T-helper 22 cell (primary cell): ENCODE results near the gene WDR93.
"Not testable (repeated sequence)": the region's sequence is repeated elsewhere in the genome, so short reads cannot be mapped to it uniquely, and the experiment has no call there.

ENCODE experiments used
- DNase-seq: peaks from one replicate; pipeline ENCODE4 v3.0.0-alpha.2; 2020; ENCODE audit warnings: low read depth

The WDR93 gene

GRCh38 chr15:89685995-89686394, 4.6 kb upstream of the WDR93 start:
- no peak for DNase-seq

- DNase-seq = no peak
Observed at GRCh38 chr15:89686522-89686921, 4.1 kb upstream of the WDR93 start.

- DNase-seq = not testable (repeated sequence)
Observed at GRCh38 chr15:89689930-89690275, 708 bp upstream of the WDR93 start.

DNA sequence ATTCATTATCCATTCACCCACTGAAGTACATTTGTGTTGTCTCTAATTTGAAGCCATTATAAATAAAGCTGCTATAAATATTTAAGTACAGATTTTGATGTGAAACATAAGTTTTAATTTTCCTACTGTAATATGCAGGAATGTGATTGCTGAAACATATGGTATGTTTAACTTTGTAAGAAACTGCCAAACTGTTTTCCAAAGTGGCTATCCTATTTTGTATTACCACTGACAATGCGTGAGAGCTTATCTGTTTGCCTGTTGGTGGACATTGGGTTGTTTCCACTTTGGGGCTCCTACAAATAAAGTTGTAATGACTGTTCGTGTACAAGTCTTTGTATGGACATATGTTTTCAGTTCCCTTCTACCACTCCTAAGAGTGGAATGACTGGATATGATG, 2.5 kb downstream of the WDR93 start:
- no peak for DNase-seq

- DNase-seq = no peak
Observed at GRCh38 chr15:89693696-89694095, 3.1 kb downstream of the WDR93 start.

GRCh38 chr15:89695198-89695597, 4.6 kb downstream of the WDR93 start:
- no peak for DNase-seq

DNA sequence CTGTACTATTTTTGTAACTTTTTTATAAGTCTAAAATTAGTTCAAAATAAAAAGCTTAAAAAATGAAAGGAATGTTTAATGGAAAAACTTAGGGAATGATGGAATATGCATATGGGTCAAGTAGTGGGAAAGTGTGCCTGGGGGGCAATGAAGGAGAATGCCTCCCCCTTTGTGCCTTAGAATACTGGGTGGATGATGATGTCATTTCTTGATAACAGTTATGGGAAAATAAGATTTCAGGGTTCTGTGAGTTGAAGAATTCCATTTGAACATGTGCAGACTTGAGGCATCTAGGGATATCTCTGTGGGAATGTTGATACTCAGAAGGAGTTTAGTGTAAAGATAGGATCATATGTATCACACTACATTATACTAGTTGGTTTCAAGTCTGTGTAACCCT, 13.8 kb downstream of the WDR93 start:
- DNase-seq = no peak

DNA sequence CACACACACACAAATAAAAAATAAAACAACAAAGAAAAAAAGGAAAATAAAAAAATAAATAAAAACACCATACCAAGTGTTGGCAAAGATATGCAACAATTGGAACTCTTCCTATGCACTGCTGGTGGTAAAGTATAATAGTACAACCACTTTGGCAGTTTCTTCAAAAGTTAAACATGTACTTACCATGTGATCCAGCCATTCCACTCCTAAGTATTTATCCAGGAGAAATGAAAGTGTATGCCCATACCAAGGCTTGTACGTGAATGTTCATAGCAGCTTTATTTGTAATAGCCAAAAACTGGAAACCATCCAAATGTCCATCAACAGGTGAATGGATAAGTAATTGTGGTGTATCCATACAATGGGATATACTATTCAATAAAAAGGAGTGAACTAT, 17.0 kb downstream of the WDR93 start:
- no peak for DNase-seq

GRCh38 chr15:89714775-89715174, 24.2 kb downstream of the WDR93 start:
- DNase-seq = no peak

DNA sequence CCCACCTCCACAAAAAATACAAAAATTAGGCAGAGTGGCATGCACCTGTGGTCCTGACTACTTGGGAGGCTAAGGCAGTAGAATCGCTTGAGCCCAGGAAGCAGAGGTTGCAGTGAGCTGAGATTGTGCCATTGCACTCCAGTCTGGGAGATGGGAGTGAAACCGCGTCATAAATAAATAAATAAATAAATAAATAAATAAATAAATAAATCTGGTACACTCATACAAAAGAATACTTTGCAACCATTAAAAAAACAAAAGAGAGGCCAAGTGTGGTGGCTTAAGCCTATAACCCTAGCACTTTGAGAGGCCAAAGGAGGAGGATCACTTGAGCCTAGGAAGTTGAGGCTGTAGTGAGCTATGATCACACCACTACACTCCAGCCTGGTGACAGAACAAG, 32.4 kb downstream of the WDR93 start:
- DNase-seq = no peak

DNA sequence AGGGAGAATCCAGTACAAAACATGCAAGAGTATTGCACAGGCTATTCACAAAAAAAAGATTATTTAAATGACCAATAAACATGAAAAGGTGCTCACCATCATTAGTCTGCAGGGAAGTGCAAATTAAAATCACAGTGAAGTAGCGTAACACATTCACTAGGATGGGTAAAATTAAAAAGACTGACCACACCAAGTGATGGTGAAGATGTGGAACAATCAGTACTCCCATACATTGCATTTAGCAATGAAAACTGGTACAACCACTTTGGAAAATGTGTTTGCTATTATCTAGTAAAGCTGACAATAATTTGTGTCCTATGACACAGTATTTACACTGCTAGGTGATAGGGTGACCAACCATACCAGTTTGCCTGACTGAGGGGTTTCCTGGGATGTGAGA, 34.0 kb downstream of the WDR93 start:
- no peak for DNase-seq

- DNase-seq = no peak
Observed at GRCh38 chr15:89725064-89725463, 34.5 kb downstream of the WDR93 start.

DNA sequence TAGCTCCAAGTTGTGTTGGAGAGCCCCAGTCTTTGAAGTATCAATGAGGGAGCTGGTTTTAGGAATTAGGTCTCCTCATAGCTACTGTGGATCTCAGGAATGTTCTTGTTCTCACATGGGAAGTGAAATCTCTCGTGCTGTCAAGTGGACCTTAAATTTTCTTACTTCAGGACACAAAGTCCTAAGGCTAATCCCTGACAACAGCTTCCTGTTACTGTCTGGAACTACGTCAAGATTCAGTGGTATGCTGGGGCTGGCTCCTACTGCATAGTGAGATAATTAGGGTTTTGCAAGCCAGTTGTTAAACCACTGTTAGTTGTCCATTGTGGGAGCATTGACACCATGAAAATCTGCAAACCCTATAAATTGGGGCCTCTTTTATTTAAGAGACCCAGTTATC, 37.6 kb downstream of the WDR93 start:
- no peak for DNase-seq

DNA sequence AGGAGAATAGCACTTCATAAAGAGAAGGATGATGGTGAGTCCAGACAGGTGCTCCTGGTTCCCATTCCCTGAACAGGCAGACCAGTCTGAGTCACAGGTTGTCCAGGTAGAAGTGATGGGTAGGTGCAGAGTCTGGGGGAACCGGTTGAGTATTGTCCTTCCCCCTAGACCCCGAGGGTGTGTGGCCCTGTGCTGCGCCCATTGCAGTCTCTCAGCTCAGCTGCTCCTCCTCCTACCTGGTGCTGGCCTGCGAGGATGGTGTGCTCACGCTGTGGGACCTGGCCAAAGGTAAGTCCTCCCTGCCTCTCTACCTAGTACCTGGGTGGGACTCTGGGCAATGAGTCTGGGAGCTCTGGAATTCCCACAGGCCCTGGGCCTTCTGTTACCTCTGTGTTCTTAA, 40.7 kb downstream of the WDR93 start:
- DNase-seq = no peak

DNA sequence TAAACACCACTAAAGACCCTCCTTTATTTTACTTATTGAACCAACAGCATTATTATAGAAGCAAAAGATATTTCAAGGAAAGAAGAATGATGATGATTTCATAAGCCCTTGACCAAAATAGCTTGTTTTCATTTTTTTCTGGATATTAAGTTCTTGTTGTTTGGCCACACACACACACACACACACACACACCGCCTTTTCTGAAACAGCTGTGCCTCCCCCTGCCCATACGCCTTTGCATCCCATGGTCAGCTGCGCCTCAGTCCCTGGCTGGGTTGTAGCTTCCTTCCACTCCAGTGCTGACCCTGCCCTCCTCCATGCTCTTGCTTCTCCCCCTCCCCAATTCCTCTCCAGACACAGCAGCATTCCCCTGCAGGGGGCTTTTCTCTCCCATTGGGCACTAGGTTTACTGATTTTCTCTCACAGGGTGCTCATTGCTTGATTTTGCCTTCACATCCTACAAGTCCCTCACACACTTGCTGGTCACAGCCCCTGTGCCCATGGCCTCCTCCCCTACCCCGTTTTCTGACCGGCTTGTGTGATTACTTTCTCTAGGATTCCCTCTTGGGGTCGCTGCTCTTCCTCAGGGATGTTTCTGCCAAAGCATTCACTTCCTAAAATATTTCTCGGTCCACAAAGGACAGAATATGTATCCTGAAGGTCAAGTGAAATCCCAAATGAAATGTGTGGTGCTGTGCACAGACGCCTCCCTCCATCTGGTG, 42.0 kb downstream of the WDR93 start:
- DNase-seq = no peak

DNA sequence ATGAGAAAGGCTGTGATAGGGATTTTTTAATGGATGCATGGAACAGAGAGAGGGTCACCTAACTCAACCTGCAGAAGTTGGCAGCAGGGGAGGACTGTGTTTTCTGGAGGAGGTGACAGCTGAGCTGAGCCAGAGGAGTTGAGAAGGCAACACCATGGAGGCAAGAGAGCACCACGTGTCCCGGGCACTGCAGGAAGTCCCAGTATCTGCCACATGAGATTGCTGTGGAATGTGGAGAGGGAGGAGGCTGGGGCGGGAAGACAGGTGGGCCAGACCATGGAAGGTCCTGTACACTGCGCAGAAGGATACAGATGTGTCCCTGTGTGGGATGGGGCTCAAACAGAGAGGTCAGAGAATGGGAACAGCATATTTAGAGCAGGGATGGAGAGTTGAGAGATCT, 45.2 kb downstream of the WDR93 start:
- DNase-seq = no peak

GRCh38 chr15:89740137-89740536, 49.5 kb downstream of the WDR93 start:
- DNase-seq = no peak

DNA sequence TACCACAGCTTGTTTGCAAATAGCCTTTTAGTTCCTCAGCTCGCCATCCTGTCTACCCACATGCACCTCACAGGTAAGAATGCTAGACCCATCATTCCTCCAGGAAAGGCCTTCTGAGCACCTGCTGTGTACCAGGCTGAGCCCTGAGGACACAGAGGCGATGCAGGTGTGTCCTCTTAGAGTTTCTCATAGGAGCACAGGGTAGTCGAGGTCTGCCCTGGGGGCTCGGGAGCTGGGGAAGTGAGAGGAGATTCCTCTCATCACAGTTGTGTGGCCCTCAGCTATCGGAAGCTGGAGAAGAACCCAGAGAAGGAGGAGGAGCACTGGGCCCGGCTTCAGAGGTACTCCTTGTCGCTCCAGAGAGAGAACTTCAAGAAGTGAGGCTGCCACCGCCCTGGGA, 52.4 kb downstream of the WDR93 start:
- no peak for DNase-seq

DNA sequence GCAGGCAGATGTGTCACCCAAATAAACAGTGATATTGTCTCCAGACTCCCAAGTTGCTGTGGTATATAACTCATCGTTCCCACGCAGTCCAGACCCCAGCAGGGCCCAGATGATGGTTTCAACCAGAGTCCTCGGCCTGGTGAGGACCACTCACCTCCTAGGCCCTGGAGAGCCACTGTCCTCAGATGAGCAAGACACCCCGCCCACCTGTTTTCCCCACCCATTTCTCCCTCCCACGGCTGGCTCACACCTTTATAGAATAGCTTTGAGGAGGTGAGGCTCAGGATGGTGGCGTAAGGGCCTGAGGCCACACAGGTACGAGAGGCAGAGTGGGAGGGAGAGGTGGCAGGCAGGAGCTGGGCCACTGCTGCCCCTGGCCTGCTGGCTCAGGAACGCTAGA, 53.0 kb downstream of the WDR93 start:
- no peak for DNase-seq

DNA sequence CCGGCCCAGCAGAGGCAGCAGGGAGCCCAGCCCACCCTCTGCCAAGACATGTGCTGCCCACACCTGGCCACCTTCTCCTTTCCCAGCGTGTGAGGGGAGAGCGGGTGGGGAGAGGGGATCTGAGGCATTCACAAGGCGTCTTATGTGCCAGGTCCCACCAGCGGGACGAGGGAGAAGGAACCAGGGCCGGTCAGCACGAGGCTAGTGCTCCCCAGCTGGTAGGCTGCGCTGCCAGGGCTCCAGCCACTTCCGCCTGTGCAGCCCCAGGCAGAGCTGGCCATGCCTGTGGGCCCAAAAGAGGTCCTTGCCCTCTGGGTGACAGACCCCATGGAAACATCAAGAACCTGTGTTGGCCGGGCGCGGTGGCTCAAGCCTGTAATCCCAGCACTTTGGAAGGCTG, 54.5 kb downstream of the WDR93 start:
- no peak for DNase-seq

DNA sequence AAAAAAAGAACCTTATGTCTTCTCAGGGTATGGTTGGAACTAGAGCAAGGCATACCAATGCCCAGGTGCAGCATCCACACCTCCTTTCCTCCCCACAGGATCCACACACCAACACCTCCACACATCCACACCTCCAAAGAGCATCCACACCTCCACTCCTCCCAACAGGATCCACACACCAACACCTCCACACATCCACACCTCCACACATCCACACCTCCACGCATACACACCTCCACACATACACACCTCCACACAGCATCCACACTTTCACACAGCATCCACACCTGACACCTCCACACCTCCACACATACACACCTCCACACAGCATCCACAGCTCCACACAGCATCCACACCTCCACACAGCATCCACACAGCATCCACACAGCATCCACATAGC, 55.2 kb downstream of the WDR93 start:
- DNase-seq = no peak

GRCh38 chr15:89746386-89746780, 55.8 kb downstream of the WDR93 start:
- no peak for DNase-seq

DNA sequence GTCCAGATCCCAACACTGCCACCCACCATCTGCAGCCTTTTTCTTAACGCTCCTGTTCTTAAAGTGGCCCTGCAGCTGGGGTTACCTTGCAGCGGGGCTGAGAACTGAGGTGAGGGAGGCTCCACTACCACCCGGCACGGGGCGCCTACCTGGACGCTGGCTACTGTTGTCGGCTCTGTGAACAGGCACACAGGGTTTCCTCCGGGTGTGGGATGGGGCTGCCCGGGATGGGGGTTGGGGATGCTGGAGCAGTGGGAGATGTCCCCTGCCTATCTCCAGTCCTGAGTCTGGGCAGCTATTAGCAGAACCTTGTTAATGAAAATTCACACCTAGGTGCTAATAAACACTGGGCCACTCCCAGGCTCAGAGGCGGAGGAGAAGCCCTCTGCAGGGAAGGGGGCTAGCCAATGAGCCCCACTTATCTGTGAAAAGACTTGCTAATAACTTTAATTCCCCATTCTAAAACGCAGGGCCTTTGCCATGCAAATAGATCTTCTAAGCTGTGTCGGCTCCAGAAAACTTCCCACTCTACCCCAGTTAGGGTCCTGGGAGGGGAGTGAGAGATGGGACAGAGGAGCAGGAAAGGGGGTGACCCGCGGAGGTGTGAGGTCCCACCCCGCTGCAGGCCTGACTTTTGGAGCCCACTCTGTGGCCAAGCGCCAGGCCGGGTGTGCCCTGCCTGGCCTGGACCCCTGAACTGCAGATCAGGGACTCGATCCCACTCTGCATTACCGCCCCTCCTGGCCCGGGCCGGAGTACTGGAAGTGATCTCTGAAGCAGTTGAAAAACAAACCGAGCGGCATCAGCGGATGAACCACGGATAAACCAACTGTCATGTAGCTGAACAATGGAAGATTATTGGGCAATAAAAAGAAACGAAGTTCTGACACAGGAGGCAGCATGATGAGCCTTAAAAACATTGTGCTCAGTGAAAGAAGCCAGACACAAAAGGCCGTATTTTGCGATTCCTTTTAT, 57.4 kb downstream of the WDR93 start:
- DNase-seq = no peak

DNA sequence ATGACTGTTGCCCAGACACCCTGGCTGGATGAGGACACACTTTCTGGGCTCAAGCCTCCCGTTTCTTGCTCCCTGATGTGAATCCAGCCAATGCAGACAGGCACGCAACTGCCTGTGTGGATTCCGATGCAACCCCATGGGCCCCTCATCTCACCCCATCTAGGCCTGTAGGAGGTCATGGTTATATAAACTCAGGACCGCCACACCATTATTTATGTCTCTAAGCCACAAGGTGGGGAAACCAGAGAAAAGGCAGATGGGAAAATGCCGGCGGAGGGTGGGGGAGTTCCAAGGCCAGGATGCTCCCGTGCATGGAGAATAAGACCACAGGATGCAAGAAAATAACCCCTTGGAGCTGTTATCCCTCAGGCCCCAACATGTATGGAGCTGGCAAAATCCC, 58.4 kb downstream of the WDR93 start:
- no peak for DNase-seq
